Dermis blood vessel endothelial cell (primary cell): ENCODE data around the gene S1PR2. TPM values are rescaled to one million over a fixed set of nuclear protein-coding genes. Genes with fewer than 3 reads are reported as not detected.
"Not testable (repeated sequence)": the region's sequence is repeated elsewhere in the genome, so short reads cannot be mapped to it uniquely, and the experiment has no call there.

Experiments used
- DNase-seq: peaks from one replicate; pipeline ENCODE4 v3.0.0; 2010
- total RNA-seq: library from RNA; depleted of rRNA; stranded (reverse); fragments of >200 nt; gene quantifications from 2 replicates; pipeline ENCODE4 v1.2.3, GENCODE V29; 2014

The S1PR2 gene
- total RNA-seq, 1 donor from 2014 or later: 0.85 TPM

DNA sequence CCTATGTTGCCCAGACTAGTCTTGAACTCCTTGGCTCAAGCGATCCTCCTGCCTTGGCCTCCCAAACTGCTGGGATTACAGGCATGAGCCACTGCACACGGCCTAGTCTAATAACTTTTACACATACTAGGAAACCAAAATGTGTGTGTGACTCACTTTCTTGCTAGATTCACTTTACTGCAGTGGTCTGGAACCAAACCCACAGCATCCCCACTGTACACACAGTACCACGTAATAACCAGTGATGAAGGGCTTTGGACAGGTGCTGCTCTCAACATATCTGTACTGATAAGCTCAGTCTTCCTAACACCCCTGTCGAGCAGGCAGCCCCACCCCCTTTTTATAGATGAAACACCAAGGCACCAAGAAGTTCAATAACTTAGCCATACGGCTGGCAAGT lies 41.5 kb downstream of the S1PR2 start:
- DNase-seq: no peak

GRCh38 chr19:10187315-10187714 lies 43.8 kb downstream of the S1PR2 start:
- no peak for DNase-seq

DNA sequence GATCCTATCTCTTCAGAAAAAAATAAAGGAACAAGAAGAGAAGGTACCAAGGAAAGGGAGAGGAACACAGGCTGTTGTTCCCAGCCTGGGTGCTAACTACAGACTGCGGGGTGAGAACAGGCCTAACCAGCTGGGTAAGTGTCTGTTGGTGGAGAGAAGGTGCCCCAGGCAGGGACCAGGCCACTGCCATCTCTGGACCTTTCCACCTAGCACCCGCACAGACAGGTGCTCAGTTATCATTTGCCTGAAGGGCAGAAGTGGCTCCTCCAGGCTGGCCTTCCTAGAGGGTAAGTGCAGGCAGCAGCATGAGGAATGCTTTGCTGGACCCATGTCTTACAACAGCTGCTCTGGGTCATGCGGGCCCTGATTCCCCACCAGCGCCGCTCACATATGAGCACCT lies 46.5 kb downstream of the S1PR2 start:
- no peak for DNase-seq

DNA sequence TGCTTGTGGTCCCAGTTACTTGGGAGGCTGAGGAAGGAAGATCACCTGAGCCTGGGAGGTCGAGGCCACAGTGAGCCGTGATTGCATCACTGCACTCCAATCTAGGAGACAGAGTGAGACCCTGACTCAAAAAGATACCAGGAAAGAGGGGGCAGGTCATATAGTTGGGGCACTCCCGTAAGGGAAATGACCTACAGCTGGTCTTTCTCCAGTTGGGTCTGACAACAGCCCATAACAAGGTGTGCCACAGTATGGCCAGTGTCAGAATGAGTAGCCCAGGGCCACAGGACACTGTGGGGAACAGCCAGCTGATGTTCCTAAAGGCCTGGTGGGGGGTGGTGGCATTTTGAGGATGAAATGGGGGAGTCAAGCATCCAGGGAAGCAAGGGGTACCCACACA lies 47.2 kb downstream of the S1PR2 start:
- DNase-seq: no peak

DNA sequence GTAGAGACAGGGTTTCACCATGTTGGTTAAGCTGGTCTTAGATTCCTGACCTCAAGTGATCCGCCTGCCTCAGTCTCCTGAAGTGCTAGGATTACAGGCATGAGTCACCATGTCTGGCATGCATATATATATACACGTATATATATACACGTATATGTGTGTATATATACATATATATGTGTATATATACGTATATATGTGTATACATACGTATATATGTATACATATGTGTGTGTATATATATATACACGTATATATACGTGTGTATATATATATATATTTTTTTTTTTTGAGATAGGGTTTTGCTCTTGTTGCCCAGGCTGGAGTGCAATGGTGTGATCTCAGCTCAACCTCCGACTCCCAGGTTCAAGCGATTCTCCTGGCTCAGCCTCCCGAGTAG lies 48.3 kb downstream of the S1PR2 start:
- no peak for DNase-seq

GRCh38 chr19:10182076-10182475 lies 49.1 kb downstream of the S1PR2 start:
- no peak for DNase-seq

DNA sequence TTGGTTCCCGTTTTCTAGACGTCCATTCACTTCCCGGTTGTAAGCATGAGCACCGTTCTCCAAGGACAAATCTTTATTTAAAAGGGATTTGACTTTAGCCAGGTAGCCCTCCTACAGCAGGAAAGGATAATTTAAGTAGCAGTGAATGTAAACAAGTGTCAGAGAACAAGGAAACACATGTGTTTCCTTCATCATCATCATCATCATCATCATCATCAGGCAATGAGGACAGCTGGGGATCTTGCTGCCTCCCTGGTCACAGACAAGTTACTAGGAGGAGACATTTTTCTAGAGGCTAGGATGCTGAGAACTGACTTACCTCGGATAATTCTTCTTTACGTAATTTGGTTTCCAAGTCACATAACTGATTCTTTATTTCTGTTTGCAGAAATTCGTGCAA lies 50.7 kb downstream of the S1PR2 start:
- DNase-seq: peak; percentile 14

GRCh38 chr19:10180024-10180423 lies 51.1 kb downstream of the S1PR2 start:
- DNase-seq: not testable (repeated sequence)

- no peak for DNase-seq
Observed at GRCh38 chr19:10173527-10173926, 57.6 kb downstream of the S1PR2 start.

Other genes with a start within 250 kb of the S1PR2 start
- gene COL5A3, start 220.8 kb downstream of the S1PR2 start, total RNA-seq: 0.23 and 0.68 TPM in 2 replicates
- gene RDH8, start 217.8 kb downstream of the S1PR2 start, total RNA-seq: not detected in 2 replicates
- 29.4 and 31.6 TPM in 2 replicates for gene SHFL, start 145.0 kb downstream of the S1PR2 start, total RNA-seq
- 0.28 and 0.68 TPM in 2 replicates for gene ANGPTL6, start 128.7 kb downstream of the S1PR2 start, total RNA-seq
- gene PPAN, start 125.0 kb downstream of the S1PR2 start, total RNA-seq: 23.4 and 25.4 TPM in 2 replicates
- 2.6 and 4.6 TPM in 2 replicates for gene P2RY11, start 119.6 kb downstream of the S1PR2 start, total RNA-seq
- gene EIF3G, start 111.4 kb downstream of the S1PR2 start, total RNA-seq: 307 and 366 TPM in 2 replicates
- 37.9 and 67.9 TPM in 2 replicates for gene DNMT1, start 36.4 kb downstream of the S1PR2 start, total RNA-seq
- 19.9 and 44.6 TPM in 2 replicates for gene MRPL4, start 20.9 kb upstream of the S1PR2 start, total RNA-seq
- 21.3 and 59.7 TPM in 2 replicates for gene ICAM1, start 39.8 kb upstream of the S1PR2 start, total RNA-seq
- gene ICAM4, start 55.6 kb upstream of the S1PR2 start, total RNA-seq: 0.79 and 0.85 TPM in 2 replicates
- 0.09 and 0.17 TPM in 2 replicates for gene ICAM5, start 58.6 kb upstream of the S1PR2 start, total RNA-seq
- gene ZGLP1, start 78.5 kb upstream of the S1PR2 start, total RNA-seq: 0.47 and 1.4 TPM in 2 replicates
- gene FDX2, start 84.7 kb upstream of the S1PR2 start, total RNA-seq: 18.7 and 25.4 TPM in 2 replicates
- gene RAVER1, start 102.2 kb upstream of the S1PR2 start, total RNA-seq: 13.3 and 30.9 TPM in 2 replicates
- 7.2 and 9.4 TPM in 2 replicates for gene ICAM3, start 108.3 kb upstream of the S1PR2 start, total RNA-seq
- gene TYK2, start 149.2 kb upstream of the S1PR2 start, total RNA-seq: 95.6 and 110 TPM in 2 replicates
- 367 and 370 TPM in 2 replicates for gene CDC37, start 172.2 kb upstream of the S1PR2 start, total RNA-seq
- gene PDE4A, start 189.2 kb upstream of the S1PR2 start, total RNA-seq: 2.2 and 5.3 TPM in 2 replicates